Left ventricle myocardium inferior (tissue), 1 donor: ENCODE measurements around the gene SPOCK3. TPM values are rescaled to one million over a fixed set of nuclear protein-coding genes. Genes with fewer than 3 reads are reported as not detected.

Source experiments
- DNase-seq: peaks from one replicate; pipeline ENCODE4 v3.0.0-alpha.2; 2020
- H3K27ac ChIP-seq: fragments of 200-600 bp; replicated peaks from 2 replicates; pipeline ENCODE4 v1.8.0; 2021
- H3K27me3 ChIP-seq: fragments of 200-600 bp; 2 replicates; pipeline ENCODE4 v1.8.0; 2021; ENCODE audit warnings: low read depth
- H3K36me3 ChIP-seq: fragments of 200-600 bp; 2 replicates; pipeline ENCODE4 v1.8.0; 2021
- H3K4me1 ChIP-seq: fragments of 200-600 bp; 2 replicates; pipeline ENCODE4 v1.8.0; 2021
- H3K4me3 ChIP-seq: fragments of 200-600 bp; 2 replicates; pipeline ENCODE4 v1.8.0; 2021; ENCODE audit warnings: mild to moderate bottlenecking, moderate library complexity
- H3K9me3 ChIP-seq: fragments of 200-600 bp; replicated peaks from 2 replicates; pipeline ENCODE4 v1.8.0; 2021
- CTCF ChIP-seq: fragments of 200-600 bp; IDR thresholded peaks from 2 replicates; pipeline ENCODE4 v1.8.0; 2021; ENCODE audit warnings: antibody characterized with exemption, mild to moderate bottlenecking, borderline replicate concordance
- intact Hi-C: fragments of 100-400 bp; cut with micrococcal nuclease; formaldehyde crosslinking; loops from one replicate; pipeline ENCODE4 v1.11.0; 2022
- total RNA-seq: library from RNA; stranded (reverse); fragmentation: NEBNext Ultra II Directional; extraction: Animal tissue kit (Norgen Biotek cat#: 25700); gene quantifications from one replicate; pipeline ENCODE4 v1.2.1, GENCODE V29; 2021
- donor health status: DM: no; HTN: yes; CAD: no; lungs with severe emphysema.

SPOCK3 gene
- total RNA-seq, 1 donor from 2014 or later: 0.22 TPM

GRCh38 chr4:166823126-166823525, 411.2 kb downstream of the SPOCK3 start:
- Histone ChIP-seq H3K9me3 (peaks cover 4% of the 10 kb centered on the region), H3K36me3 (no peaks in the 10 kb centered on the region), H3K4me1 (no peaks in the 10 kb centered on the region), H3K27ac (no peak overlapping the region), H3K27me3 (no peaks in the 10 kb centered on the region), H3K4me3 (no peak overlapping the region)
- intact Hi-C loops: no loop called here
- DNase-seq: no peak
- no peak for TF ChIP-seq CTCF

DNA sequence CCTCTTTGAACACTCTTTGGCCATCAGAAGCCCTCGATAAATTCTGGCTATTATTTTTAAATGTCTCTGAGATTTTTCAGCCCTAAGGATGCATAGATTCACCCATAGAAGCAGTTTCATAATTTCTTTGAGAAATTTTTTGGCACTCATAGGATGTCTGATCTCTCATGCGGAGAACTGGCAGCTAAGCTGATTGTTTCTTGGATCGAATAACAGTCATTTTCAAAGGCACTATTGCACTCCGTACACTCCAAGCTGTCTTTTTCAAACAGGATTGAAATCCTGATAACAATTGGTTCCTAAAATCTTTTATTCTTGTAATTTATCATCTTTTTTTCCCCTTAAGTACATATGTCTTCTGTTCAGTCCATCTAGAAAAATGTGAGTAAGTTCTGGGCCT, 411.9 kb downstream of the SPOCK3 start:
- no peak for TF ChIP-seq CTCF
- no peak overlapping the region for H3K27ac ChIP-seq
- no peaks in the 10 kb centered on the region for H3K36me3 ChIP-seq
- DNase-seq: no peak
- no peaks in the 10 kb centered on the region for H3K4me1 ChIP-seq
- peaks cover 4% of the 10 kb centered on the region for H3K9me3 ChIP-seq
- intact Hi-C loops: no loop called here
- H3K4me3 ChIP-seq: no peak overlapping the region
- H3K27me3 ChIP-seq: no peaks in the 10 kb centered on the region

DNA sequence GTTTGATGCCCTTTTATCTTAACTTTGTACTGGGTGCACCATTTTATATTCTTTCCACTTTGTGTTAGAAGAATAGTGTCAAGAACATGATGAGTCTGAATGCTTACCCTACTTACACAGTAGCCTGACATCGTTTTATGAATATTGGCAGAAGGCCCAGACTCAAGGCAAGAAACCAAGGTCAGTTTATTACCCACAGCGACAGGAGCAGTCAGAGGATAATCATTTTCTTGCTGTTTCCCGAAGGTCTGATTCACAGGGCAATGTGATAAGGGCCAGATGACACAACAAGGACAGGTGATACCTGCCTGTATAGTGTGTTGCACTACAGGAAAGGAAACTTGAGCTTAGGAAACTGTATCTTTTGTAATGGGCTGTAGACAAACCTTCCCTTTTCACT, 417.4 kb downstream of the SPOCK3 start:
- Histone ChIP-seq H3K4me3 (no peak overlapping the region), H3K4me1 (no peaks in the 10 kb centered on the region), H3K36me3 (no peaks in the 10 kb centered on the region), H3K9me3 (no peaks in the 10 kb centered on the region), H3K27ac (no peak overlapping the region), H3K27me3 (no peaks in the 10 kb centered on the region)
- DNase-seq: no peak
- intact Hi-C loops: no loop called here
- TF ChIP-seq CTCF: no peak

DNA sequence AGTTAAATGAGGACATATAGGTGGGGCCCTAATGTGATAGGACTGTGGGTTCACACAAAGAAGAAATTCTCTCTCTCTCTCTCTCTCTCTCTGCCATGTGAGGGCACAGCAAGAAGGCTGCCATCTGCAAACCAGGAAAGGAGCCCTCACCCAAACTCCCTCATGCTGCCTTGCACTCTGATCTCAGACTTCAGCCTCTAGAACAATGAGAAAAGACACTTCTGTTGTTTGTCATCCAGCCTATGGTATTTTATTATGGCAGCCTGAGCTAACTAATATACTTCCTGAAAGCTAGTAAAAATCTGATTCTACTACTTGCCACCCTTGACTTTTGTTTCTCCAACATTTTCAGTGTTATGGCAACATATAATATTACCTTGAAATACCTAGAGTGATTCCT, 425.9 kb downstream of the SPOCK3 start:
- Histone ChIP-seq H3K4me3 (no peak overlapping the region), H3K9me3 (peaks cover 8% of the 10 kb centered on the region), H3K27me3 (no peaks in the 10 kb centered on the region), H3K36me3 (no peaks in the 10 kb centered on the region), H3K27ac (no peak overlapping the region), H3K4me1 (no peaks in the 10 kb centered on the region)
- no peak for TF ChIP-seq CTCF
- intact Hi-C loops: no loop called here
- no peak for DNase-seq

DNA sequence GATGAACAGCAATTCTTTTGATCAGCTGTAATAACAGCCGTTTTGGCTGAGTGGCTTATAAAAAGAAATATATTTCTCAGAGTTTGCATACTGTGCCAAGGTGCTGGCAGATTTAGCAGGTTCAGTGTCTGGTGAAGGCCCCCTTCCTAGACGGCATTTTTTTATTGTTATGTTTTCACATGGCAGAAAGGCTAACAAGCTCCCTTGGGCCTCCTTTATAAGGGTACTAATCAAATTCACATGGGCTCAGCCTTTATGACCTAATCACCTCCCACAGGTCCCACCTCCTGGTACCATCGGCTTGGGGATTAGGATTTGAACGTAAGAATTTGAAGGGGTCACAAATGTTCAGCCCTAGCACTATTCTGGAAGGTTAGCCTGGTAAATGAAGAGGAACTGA, 431.9 kb downstream of the SPOCK3 start:
- no peak overlapping the region for H3K27ac ChIP-seq
- H3K27me3 ChIP-seq: no peaks in the 10 kb centered on the region
- no peaks in the 10 kb centered on the region for H3K4me1 ChIP-seq
- intact Hi-C loops: no loop called here
- no peak for TF ChIP-seq CTCF
- no peaks in the 10 kb centered on the region for H3K36me3 ChIP-seq
- H3K9me3 ChIP-seq: peaks cover 4% of the 10 kb centered on the region
- H3K4me3 ChIP-seq: no peak overlapping the region
- no peak for DNase-seq

DNA sequence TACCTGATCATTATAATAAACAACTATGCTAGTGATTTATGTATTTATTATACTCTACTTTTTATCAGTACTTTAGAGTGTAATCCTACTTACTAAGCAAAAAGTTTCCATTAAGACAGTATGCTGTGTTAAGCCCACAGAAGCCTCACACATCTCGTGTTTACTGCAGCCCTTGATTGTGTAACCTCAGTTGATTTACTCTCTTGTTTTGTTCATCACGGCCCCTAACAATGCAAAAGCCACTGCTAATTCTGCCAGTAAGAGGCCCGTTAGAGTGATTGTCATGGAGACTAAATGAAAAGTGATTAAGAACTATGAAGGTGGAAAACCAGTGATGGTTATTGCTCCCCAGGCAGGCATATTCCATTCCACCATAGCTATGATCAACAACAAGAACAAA, 436.2 kb downstream of the SPOCK3 start:
- Histone ChIP-seq H3K4me3 (no peak overlapping the region), H3K27ac (no peak overlapping the region), H3K9me3 (peaks cover 4% of the 10 kb centered on the region), H3K4me1 (no peaks in the 10 kb centered on the region), H3K36me3 (no peaks in the 10 kb centered on the region), H3K27me3 (no peaks in the 10 kb centered on the region)
- intact Hi-C loops: no loop called here
- no peak for DNase-seq
- no peak for TF ChIP-seq CTCF
